ENCODE measurements around the gene MAGI2.

GRCh38 chr7:78904983-78905382 lies 548.5 kb downstream of the MAGI2 start:
- TF ChIP-seq CTCF (IDR thresholded peaks at IDR 0.05 in 2 of 3, conservative IDR thresholded peaks at IDR 0.05 in 1 of 3; ENCODE audit: borderline replicate concordance in 1 of 3, insufficient read depth in 1 of 3, low read depth in 2 of 3, low read length in 2 of 3): no peak
- no peak for TF ChIP-seq REST (IDR thresholded peaks at IDR 0.05; ENCODE audit: low read depth)
- TF ChIP-seq POLR2AphosphoS5 (IDR thresholded peaks at IDR 0.05; ENCODE audit: low read depth, low read length): no peak
- no peak for TF ChIP-seq POLR2A (IDR thresholded peaks at IDR 0.05; ENCODE audit: borderline replicate concordance, extremely low read depth, insufficient read depth, insufficient read length)
- TF ChIP-seq ZNF274 (IDR thresholded peaks at IDR 0.05; ENCODE audit: low read depth, low read length): no peak
- TF ChIP-seq, protein P1, sequence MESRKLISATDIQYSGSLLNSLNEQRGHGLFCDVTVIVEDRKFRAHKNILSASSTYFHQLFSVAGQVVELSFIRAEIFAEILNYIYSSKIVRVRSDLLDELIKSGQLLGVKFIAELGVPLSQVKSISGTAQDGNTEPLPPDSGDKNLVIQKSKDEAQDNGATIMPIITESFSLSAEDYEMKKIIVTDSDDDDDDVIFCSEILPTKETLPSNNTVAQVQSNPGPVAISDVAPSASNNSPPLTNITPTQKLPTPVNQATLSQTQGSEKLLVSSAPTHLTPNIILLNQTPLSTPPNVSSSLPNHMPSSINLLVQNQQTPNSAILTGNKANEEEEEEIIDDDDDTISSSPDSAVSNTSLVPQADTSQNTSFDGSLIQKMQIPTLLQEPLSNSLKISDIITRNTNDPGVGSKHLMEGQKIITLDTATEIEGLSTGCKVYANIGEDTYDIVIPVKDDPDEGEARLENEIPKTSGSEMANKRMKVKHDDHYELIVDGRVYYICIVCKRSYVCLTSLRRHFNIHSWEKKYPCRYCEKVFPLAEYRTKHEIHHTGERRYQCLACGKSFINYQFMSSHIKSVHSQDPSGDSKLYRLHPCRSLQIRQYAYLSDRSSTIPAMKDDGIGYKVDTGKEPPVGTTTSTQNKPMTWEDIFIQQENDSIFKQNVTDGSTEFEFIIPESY (IDR thresholded peaks at IDR 0.05; ENCODE audit: extremely low read depth, insufficient replicate concordance, low read length): no peak
- TF ChIP-seq, protein P2, sequence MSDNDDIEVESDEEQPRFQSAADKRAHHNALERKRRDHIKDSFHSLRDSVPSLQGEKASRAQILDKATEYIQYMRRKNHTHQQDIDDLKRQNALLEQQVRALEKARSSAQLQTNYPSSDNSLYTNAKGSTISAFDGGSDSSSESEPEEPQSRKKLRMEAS (IDR thresholded peaks at IDR 0.05): no peak
- no peak for TF ChIP-seq SP1 (IDR thresholded peaks at IDR 0.05; ENCODE audit: low read depth)
- TF ChIP-seq CEBPB (IDR thresholded peaks at IDR 0.05; ENCODE audit: low read depth): no peak
- TF ChIP-seq YY1 (IDR thresholded peaks at IDR 0.05; ENCODE audit: extremely low read depth, insufficient replicate concordance, low read depth, low read length): no peak
- TF ChIP-seq EZH2 (IDR thresholded peaks at IDR 0.05): no peak
